Endothelial cell of umbilical vein (primary cell): ENCODE measurements around the gene RBP4. TPM values are rescaled to one million over a fixed set of nuclear protein-coding genes. Genes with fewer than 3 reads are reported as not detected.

Experiments
- BruUV-seq: library from RNA; stranded (reverse); fragments of 400-500 nt; replicated peaks from 2 replicates; lab custom pipeline; 2021; lab: Mats Ljungman, UMichigan
- CTCF ChIA-PET: fragments of 300-600, 350-600 bp; sonication (Branson Sonifier 250); formaldehyde crosslinking; loops from one replicate; lab custom pipeline; 2021; ENCODE audit warnings: antibody characterized with exemption, inconsistent platforms; lab: Charles Lee
- POLR2A ChIA-PET: fragments of 300-600, 350-600 bp; sonication (Branson Sonifier 250); formaldehyde crosslinking; loops from one replicate; lab custom pipeline; 2021; ENCODE audit warnings: antibody characterized with exemption, inconsistent platforms; lab: Charles Lee
- DNase-seq: peaks from one replicate; pipeline ENCODE4 v3.0.0-alpha.2; 2011; ENCODE audit warnings: low read depth, low spot score
- FAIRE-seq: peaks from 2 replicates; lab custom pipeline; 2011; peaks lifted over from hg19 to GRCh38; lab: Jason Lieb, UNC
- H2AFZ ChIP-seq: 2 replicates; pipeline ENCODE4 v1.6.0; 2012; ENCODE audit warnings: low read depth, low read length, control low read depth, inconsistent platforms
- H3K27ac ChIP-seq: 2 replicates; pipeline ENCODE4 v1.5.1; 2011; ENCODE audit warnings: low read depth, mild to moderate bottlenecking, control low read depth, low read length, moderate library complexity; ENCODE audit not compliant: insufficient read depth
- H3K27me3 ChIP-seq, 2 experiments: 2 replicates each; pipeline versions ENCODE4 v1.6.0 to v1.6.1; 2011; ENCODE audit warnings: low read length in 2 of 2, mixed read lengths in 1 of 2; ENCODE audit not compliant: control insufficient read depth in 2 of 2, insufficient read depth in 2 of 2
- H3K36me3 ChIP-seq, 2 experiments: 2 replicates in 1 of 2; 3 replicates in 1 of 2; pipeline ENCODE4 v1.5.1; 2011; ENCODE audit warnings: low read length in 2 of 2, mild to moderate bottlenecking in 1 of 2, moderate library complexity in 1 of 2; ENCODE audit not compliant: control insufficient read depth in 2 of 2, insufficient read depth in 2 of 2; ENCODE audit errors: extremely low read depth in 1 of 2
- H3K4me1 ChIP-seq: 3 replicates; pipeline ENCODE4 v1.5.1; 2011; ENCODE audit warnings: mild to moderate bottlenecking, low read length; ENCODE audit not compliant: control insufficient read depth, insufficient read depth; ENCODE audit errors: extremely low read depth
- H3K4me2 ChIP-seq: 2 replicates; pipeline ENCODE4 v1.6.1; 2011; ENCODE audit warnings: low read length, control low read depth, mixed read lengths; ENCODE audit not compliant: insufficient read depth
- H3K4me3 ChIP-seq, 3 experiments: fragments of 200-600 bp in 1 of 3; sonication (generic), shearing (Covaris generic) in 1 of 3; replicated peaks in 1 of 3; 2 replicates each; pipeline ENCODE4 v1.5.1; 2011 to 2016; ENCODE audit warnings: control low read depth in 3 of 3, low read length in 3 of 3, mild to moderate bottlenecking in 2 of 3, inconsistent platforms in 1 of 3, low read depth in 1 of 3, moderate library complexity in 1 of 3; ENCODE audit not compliant: insufficient read depth in 1 of 3
- H3K79me2 ChIP-seq: 2 replicates; pipeline ENCODE4 v1.6.0; 2012; ENCODE audit warnings: low read length, inconsistent platforms; ENCODE audit not compliant: control insufficient read depth, insufficient read depth
- H3K9ac ChIP-seq: replicated peaks from 2 replicates; pipeline ENCODE3; 2011; ENCODE audit warnings: low read length, control low read depth; ENCODE audit not compliant: insufficient read depth; ENCODE audit errors: extremely low read depth
- H3K9me1 ChIP-seq: replicated peaks from 3 replicates; pipeline ENCODE4 v1.6.0; 2011; ENCODE audit warnings: mild to moderate bottlenecking, low read length; ENCODE audit not compliant: control insufficient read depth, insufficient read depth; ENCODE audit errors: extremely low read depth
- H3K9me3 ChIP-seq: replicated peaks from 2 replicates; pipeline ENCODE4 v1.5.1; 2012; ENCODE audit warnings: low read length, inconsistent platforms; ENCODE audit not compliant: control insufficient read depth, insufficient read depth
- H4K20me1 ChIP-seq: replicated peaks from 2 replicates; pipeline ENCODE3; 2011; ENCODE audit warnings: mild to moderate bottlenecking, low read length; ENCODE audit not compliant: control insufficient read depth, insufficient read depth; ENCODE audit errors: extremely low read depth
- EZH2 ChIP-seq: IDR thresholded peaks from 2 replicates; pipeline ENCODE4 v1.6.1; 2012; ENCODE audit warnings: borderline replicate concordance, low read depth, mild to moderate bottlenecking, moderate library complexity, low read length, inconsistent platforms; ENCODE audit not compliant: severe bottlenecking
- FOS ChIP-seq: IDR thresholded peaks from 2 replicates; pipeline ENCODE4 v1.6.1; 2011; ENCODE audit warnings: mild to moderate bottlenecking, low read length, moderate library complexity, borderline replicate concordance; ENCODE audit not compliant: insufficient read depth
- GATA2 ChIP-seq: IDR thresholded peaks from 2 replicates; pipeline ENCODE4 v1.7.0; 2011; ENCODE audit warnings: low read depth, mild to moderate bottlenecking, moderate library complexity, mixed read lengths, low read length; ENCODE audit not compliant: insufficient read length, insufficient read depth
- JUN ChIP-seq: IDR thresholded peaks from 2 replicates; pipeline ENCODE4 v1.6.1; 2011; ENCODE audit warnings: borderline replicate concordance, low read depth; ENCODE audit not compliant: insufficient read length, insufficient read depth
- MAX ChIP-seq: IDR thresholded peaks from 2 replicates; pipeline ENCODE4 v1.6.1; 2011; ENCODE audit not compliant: insufficient read depth, insufficient read length
- MYC ChIP-seq: IDR thresholded peaks from one replicate; pipeline ENCODE4 v1.6.1; 2011; ENCODE audit warnings: mild to moderate bottlenecking, low read depth, low read length
- POLR2A ChIP-seq: IDR thresholded peaks from 2 replicates; pipeline ENCODE4 v1.6.1; 2012; ENCODE audit warnings: low read depth, mild to moderate bottlenecking, control low read depth, low read length
- POLR2AphosphoS5 ChIP-seq: IDR thresholded peaks from 2 replicates; pipeline ENCODE4 v1.6.1; 2012; ENCODE audit warnings: low read depth, mild to moderate bottlenecking, control low read depth, low read length, moderate library complexity; ENCODE audit not compliant: insufficient read depth
- dilution Hi-C: fragments of 300-500 bp; cut with MboI; formaldehyde crosslinking; loops from one replicate; pipeline ENCODE4 v1.15.0; 2019; ENCODE audit warnings: low sequenced_read_pairs; ENCODE audit not compliant: extremely low pct_ligation_motif_present
- intact Hi-C: fragments of 100-400 bp; cut with micrococcal nuclease; formaldehyde crosslinking; loops from one replicate; pipeline ENCODE4 v1.10.0; 2022
- polyA plus RNA-seq, 4 experiments: library from polyadenylated mRNA; depleted of rRNA in 3 of 4; stranded (reverse) in 3 of 4; unstranded in 1 of 4; fragments of >200 nt; gene quantifications; 2 replicates each; pipeline versions ENCODE4 v1.2.1 to v1.2.3, GENCODE V29; 2011 to 2012; ENCODE audit warnings: missing spikeins in 1 of 4
- total RNA-seq: library from RNA; stranded (reverse); gene quantifications from 2 replicates; pipeline ENCODE4 v1.2.3, GENCODE V29; 2021
- TF ChIP-seq, protein P1 (sequence below), 2 donors: IDR thresholded peaks; 1 replicate in 1 of 2; 2 replicates in 1 of 2; pipeline ENCODE4 v1.5.1; 2011; ENCODE audit warnings: low read length in 2 of 2, mild to moderate bottlenecking in 2 of 2, moderate library complexity in 2 of 2, control low read depth in 1 of 2, inconsistent platforms in 1 of 2, low read depth in 1 of 2; ENCODE audit not compliant: insufficient read depth in 1 of 2; ENCODE audit errors: extremely low read depth in 1 of 2

Gene RBP4
- total and polyA plus RNA-seq, 2 donors (not counting 3 experiments of a cell fraction or from before 2014, with no cell fraction given), result not detected

DNA sequence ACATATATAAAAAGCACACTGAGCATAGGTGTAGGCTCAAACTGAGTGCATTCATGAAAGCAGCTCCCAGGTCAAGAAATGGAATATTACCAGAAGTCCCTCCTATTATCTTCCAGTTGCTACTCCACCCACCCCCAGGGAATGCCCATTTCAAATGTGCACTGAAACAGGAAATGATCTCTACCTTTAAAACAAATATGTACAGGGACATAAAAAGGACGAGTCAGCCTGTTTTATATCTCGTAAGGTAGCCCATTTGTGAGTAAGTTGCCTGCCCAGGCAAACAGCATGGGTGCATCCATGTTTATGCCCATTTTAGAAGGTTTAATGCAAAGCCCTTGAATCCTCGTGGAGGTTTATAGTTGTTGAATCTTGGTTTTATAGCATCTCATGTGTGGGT is 24.1 kb downstream of the RBP4 start:
- H3K4me3 ChIP-seq, result no peak overlapping the region
- H3K9ac ChIP-seq, result no peak overlapping the region
- intact Hi-C loops (no loop called here), dilution Hi-C loops (no loop called here)
- H3K27me3 ChIP-seq, result peaks cover 2 to 6% of the 10 kb centered on the region in 2 experiments
- H3K4me1 ChIP-seq, result peaks cover 3% of the 10 kb centered on the region
- H3K79me2 ChIP-seq, result no peaks in the 10 kb centered on the region
- H3K27ac ChIP-seq, result no peak overlapping the region
- FAIRE-seq (no peak), DNase-seq (no peak)
- POLR2A ChIA-PET, result no interaction called here
- no TSS peak for BruUV-seq
- H3K9me3 ChIP-seq, result no peaks in the 10 kb centered on the region
- TF ChIP-seq EZH2 (no peak), MAX (no peak), GATA2 (no peak), POLR2AphosphoS5 (no peak), JUN (no peak), MYC (no peak), POLR2A (no peak), FOS (no peak)
- TF ChIP-seq, protein P1, sequence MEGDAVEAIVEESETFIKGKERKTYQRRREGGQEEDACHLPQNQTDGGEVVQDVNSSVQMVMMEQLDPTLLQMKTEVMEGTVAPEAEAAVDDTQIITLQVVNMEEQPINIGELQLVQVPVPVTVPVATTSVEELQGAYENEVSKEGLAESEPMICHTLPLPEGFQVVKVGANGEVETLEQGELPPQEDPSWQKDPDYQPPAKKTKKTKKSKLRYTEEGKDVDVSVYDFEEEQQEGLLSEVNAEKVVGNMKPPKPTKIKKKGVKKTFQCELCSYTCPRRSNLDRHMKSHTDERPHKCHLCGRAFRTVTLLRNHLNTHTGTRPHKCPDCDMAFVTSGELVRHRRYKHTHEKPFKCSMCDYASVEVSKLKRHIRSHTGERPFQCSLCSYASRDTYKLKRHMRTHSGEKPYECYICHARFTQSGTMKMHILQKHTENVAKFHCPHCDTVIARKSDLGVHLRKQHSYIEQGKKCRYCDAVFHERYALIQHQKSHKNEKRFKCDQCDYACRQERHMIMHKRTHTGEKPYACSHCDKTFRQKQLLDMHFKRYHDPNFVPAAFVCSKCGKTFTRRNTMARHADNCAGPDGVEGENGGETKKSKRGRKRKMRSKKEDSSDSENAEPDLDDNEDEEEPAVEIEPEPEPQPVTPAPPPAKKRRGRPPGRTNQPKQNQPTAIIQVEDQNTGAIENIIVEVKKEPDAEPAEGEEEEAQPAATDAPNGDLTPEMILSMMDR (IDR thresholded peaks at IDR 0.05; ENCODE audit: extremely low read depth in 1 of 2, insufficient read depth in 1 of 2, low read depth in 1 of 2, low read length in 2 of 2), result no peak
- no peak overlapping the region for H3K4me2 ChIP-seq
- no peaks in the 10 kb centered on the region for H3K36me3 ChIP-seq
- no peaks in the 10 kb centered on the region for H4K20me1 ChIP-seq
- CTCF ChIA-PET, result no interaction called here
- H3K9me1 ChIP-seq, result no peaks in the 10 kb centered on the region
- H2AFZ ChIP-seq, result no peak overlapping the region
